Inflammatory macrophage (primary cell): ENCODE data around the gene CACNA1C.
"Not testable (repeated sequence)": the region's sequence is repeated elsewhere in the genome, so short reads cannot be mapped to it uniquely, and the experiment has no call there.

Experiments
- DNase-seq, 2 donors: peaks; one replicate each; pipeline ENCODE4 v3.0.0-alpha.2; 2020 to 2022

CACNA1C gene

DNA sequence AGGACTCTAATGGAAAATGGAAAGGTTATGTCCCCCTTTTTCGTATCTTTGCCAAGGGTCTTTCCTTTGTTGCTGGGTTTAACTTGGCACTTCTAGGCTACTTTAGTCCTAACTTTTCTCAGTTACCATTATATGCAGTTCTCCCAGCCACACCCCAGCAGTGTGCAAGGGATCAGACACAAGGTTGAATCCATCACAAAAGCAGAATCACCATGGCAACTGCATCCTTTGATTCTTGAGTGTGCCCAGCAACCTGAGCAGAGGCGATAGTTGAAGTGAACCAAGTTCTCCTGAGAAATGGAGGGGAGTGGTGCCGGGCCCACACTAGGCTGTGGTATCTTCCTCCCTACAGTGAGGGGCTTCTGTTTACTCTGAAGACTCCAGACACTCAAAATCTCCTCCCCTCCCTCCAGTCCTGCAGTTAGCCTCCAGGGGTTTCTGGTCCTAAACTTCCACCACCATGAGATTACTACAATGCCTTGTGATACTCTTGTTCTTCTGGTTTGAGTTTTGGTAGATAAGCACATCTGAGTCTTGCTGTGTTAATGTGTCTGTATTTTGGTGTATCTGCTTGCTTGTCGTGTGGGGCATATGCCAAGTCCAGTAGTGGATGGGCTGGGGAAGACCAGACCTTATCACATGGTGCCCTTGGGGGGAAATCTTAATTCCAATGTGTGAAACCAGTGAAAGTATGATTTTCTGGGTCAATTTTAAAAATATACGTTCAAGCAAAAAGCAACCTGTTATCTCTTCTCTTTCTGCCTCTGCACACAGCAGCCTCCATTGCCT lies 183.9 kb downstream of the CACNA1C start:
- no peak for DNase-seq

- DNase-seq, result no peak
Measured at GRCh38 chr12:2238111-2238510, 185.3 kb downstream of the CACNA1C start.

- no peak for DNase-seq
Measured at GRCh38 chr12:2239381-2239871, 186.6 kb downstream of the CACNA1C start.

DNA sequence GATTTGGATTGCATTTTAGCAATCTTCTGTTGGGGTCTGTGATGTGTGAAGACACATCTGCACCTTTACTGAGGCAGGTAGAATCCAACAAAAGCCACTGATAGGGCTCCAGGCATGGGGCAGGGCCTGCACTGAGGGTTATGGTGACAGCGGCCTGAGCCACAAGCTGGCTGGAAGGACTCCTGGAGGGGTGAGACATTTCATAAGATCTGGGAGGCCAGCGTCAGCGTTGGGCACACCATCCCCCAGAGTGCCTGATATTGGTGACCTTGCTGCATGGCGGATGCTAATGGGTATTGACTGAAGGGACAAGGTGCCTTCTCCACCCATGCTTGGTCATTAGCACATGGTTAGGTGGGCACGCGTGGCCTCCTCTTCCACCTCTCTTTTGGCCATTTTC lies 187.6 kb downstream of the CACNA1C start:
- DNase-seq, result no peak

DNA sequence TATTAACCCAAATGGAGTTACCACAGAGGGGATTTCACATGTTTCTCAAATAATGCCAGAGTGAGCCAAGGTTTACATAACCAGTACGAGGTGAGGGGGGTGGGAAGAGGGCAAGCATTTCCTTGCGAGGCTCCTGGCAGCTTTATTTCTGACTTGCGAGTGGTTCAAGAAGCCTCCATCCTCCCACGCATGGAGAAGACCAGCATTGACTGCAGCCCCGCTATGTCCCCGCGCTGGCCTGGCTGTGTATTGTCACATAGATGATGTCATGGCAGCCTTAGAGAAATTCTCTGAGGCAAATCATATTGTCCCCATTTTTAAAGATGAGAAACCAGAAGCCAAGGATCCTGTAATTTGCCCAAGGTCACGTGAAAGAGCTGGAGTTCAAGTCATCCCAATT lies 188.2 kb downstream of the CACNA1C start:
- DNase-seq, result no peak

DNA sequence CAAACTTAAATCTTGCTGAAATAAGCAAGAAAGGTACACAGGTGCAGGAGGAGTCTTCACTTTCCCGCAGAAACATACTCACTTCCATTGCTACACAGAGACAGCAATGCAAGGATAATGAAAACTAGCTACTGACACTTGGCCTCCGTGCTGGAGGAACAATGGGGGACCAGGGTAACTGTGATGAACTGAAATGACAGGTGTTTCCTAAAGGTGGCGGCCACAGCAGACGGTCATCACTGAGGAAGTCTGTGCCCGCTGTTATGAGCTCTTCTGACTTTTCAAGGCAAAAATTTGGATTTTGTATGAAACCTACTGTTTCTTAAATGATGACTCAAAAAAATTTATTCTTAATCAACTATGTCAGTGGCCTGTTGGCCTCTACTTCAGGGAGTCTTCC lies 189.4 kb downstream of the CACNA1C start:
- DNase-seq, result no peak

GRCh38 chr12:2242816-2243215 lies 190.0 kb downstream of the CACNA1C start:
- no peak for DNase-seq

DNA sequence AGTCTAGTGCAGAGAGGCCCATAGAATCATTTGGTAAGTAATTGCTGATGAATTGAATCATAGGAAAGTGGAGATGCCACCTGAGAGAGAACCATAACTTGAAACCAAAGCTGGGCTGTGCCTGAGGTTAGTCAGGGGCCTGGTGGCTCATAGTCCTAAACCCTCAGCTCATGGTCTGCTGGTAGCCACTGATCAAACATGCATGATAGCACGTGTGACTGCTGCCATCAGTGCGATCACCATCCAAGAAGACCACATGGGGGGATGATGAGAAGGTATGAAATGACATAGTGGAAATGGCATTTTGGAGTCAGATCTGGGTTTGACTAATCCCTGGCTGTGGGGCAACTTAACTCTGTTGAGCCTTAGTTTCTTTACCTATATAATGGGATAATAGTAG lies 190.5 kb downstream of the CACNA1C start:
- no peak for DNase-seq

GRCh38 chr12:2244013-2244861 lies 191.4 kb downstream of the CACNA1C start:
- DNase-seq, result no peak

- no peak for DNase-seq
Measured at GRCh38 chr12:2246358-2246757, 193.6 kb downstream of the CACNA1C start.

DNA sequence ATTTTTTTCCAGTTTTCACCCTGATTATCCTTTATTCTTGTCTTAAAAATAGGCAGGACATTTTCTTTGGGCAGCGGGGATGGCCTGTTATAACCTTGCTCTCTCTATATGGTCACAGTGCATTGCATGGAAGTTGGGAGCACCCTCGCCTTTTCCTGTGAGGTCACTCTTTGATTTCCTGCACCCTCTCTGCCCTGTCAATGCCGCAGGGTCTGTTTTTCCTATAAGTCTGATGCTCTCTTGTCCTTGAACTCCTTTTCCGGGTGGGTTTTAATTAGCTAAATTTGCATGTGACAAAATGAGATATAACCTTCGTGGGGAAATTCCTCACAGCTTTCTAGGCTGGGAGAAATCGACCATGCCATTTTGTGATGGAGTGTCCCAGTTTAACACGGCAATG lies 194.3 kb downstream of the CACNA1C start:
- no peak for DNase-seq

DNA sequence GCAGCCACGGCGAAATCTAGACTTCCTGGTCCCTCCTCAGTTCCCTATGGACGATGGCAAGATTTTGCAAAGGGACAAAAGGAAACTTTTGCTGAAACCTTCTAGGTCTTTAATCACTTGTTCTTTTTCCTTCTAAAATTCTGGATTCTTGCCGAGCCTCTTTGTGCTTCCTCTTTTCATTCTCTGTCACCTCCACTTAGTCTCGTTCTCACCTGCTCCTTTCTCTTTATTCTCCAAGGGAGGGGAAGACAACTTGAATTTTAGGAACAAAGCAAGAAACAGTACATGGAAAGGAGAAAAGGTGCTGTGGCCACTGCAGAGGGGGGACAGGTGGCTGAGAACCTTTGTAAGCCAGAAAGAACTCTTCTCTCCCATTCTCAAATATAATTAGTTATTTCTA lies 194.8 kb downstream of the CACNA1C start:
- no peak for DNase-seq

DNA sequence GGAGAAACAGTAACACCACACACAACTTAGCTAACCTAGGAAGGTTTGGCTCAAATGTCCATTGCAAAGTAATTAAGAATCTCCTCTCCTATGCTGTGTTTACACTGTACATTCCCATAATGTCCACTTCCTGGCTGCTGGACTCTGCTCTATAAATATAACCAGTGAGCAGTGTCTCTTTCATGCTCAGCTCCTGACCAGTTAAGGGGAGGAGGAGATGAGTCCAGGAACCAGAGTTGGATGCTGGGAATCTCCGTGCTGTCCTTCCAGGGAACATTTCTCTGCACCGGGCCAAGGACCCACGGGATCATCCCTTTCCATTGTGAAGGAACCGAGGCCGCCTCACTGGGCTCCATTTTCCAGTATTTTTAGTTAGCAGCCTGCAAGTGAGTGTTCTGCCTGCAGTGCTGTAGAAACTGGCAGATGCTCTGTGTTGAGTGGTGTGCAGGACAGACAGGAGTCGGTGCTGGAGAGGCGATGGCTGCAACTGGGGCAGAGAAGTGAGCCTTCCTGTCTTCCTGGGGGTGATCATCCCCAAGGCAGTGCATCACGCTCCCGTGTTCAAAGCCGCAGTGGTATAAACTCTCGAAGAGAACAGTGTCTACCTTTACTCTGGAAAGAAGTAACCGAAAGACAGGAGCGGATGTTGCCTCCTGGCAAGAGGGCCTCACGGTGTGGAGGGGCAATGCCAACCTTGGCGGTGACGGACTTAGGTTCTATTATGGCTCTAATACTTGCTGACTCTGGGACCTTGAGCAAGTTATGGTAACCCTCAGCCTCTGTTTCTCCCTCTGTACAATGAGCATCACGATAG lies 195.5 kb downstream of the CACNA1C start:
- DNase-seq, result no peak

DNA sequence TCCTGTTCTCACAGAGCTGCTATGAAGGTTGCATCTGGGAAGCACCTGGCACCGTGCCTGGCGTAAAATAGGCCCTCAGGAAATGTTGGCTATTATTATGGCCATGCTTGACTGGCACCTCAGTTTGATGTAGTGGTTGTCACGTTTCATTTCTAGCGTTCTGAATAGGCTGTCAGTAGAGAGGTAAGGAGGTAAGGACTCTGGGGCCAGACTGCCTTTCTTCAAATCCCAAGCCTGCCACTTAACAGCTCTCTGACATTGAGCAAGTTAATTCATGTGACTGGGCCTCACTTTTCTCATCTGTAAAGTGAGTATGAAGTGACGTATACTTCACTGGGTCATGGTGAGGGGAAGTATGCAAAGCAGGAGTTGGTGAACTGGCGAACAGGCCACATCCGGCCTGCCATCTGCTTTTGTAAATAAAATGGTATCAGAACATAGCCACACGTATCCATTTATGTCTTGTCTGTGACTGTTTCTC lies 196.2 kb downstream of the CACNA1C start:
- DNase-seq, result no peak

DNA sequence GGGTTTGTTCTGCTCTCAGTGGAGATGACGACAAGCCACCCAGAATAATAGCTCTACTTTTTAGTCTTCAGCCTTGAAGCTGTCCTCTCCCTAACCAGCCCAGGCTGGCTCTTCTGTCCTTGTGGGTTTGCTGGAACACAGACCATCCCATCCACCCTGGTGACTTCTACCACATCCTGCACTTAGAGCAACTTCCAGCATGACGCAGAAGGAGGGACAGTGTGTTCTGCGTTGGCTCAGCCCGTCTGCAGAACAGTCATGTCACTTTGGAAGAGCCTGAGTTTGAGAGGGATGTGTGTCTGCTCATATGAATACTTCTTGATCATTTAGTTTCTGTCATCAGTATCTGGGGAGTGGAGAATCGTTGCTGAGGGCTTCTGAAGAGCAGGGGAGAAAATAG lies 198.0 kb downstream of the CACNA1C start:
- DNase-seq, result no peak

DNA sequence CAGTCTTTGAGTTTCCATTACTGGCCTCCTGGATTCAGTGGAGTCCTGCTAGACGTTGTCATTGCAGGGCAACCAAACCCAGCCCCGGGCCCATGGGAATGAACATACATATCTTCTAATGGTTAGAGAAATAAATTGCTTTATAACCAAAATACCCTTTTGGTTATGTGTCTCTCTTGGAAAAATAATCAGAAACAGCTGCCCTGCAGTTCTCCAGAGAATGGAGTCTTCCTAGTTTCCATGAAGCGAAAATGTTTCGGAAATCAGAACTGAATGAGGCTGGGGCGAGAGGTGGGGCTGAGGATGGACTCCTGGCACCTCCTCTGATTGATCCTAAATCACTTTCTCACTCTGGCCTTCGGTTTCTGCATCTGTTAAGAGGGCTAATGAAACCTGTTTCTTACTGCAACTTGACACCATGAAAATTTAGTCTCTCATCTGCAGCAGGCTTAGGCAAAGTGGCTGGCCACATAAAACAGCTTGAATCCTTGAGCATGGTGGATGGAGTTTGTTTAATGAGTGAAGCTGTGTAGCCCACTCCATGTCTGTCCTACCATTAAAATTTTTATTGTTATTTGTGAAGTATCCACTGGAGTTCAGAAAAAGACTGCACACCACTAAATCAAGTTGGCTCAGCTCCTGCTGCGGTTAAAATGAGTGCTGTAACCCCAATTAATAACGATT lies 198.9 kb downstream of the CACNA1C start:
- no peak for DNase-seq

DNA sequence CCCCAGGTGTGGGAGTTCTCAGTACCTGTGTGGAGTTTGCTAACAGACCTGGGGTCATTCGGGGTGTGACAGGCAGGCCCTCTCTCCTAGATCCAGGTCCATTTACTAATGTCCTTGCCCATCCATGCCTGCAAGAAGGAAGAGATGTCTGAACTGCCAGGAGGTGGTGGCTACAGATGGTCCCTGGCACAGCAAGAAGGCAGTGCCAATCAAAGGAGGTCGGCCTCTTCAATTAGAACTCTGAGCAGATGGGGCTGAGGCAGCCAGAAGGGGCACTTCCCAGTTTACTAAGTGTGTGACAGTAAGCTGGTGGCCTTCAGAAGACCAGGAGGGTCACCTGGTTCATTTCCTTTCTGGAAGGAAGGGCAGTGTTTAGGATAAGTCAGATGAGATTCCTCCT lies 202.5 kb downstream of the CACNA1C start:
- no peak for DNase-seq

DNA sequence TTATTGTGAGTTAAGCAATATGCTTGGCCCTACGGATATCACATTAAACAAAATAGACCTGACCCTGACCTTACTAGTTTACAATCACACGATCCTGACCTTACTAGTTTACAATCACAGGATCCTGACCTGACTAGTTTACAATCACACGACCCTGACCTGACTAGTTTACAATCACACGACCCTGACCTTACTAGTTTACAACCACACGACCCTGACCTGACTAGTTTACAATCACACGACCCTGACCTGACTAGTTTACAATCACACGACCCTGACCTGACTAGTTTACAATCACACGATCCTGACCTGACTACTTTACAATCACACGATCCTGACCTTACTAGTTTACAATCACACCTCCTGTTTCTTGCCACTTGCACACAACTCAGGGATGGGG lies 202.9 kb downstream of the CACNA1C start:
- not testable (repeated sequence) for DNase-seq

- no peak for DNase-seq
Measured at GRCh38 chr12:2256453-2256852, 203.7 kb downstream of the CACNA1C start.

DNA sequence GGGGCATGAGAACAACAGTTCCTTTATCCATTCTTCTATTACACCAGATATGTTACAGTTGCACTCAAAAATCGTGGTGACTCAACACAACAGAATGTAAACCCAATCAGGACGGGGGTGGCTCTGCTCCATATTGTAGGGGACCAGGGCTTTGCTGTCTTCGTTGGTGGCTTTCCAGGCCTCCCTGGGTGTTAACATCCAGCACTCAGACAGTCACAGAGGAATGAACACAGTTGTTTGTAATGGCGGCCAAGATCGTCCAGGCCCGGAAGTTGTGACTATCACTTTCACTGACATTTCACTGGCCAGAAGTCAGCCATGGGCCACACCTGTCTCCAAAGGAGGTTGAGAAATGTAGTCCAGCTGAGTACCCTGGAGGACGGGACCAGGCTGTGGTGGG lies 204.1 kb downstream of the CACNA1C start:
- no peak for DNase-seq

DNA sequence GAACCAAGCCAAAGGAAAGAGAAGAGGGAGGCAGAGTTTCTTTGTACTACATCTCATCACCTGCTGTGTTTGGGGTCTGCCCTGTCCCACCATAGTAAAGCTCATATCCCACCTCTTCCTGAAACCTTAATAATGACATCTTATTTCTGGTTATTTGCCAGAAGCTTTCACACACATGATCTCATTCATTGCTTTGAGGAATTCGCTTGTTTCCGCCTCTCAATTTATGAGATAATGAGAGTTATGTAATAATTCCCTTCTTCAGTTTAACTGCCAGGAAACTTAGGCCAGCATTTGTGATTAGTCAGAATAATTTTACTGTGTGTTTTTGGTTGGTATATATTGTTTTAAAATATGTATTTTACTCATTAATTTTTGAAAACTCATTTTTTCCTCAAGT lies 205.2 kb downstream of the CACNA1C start:
- DNase-seq, result peak; percentile 53 to 77

DNA sequence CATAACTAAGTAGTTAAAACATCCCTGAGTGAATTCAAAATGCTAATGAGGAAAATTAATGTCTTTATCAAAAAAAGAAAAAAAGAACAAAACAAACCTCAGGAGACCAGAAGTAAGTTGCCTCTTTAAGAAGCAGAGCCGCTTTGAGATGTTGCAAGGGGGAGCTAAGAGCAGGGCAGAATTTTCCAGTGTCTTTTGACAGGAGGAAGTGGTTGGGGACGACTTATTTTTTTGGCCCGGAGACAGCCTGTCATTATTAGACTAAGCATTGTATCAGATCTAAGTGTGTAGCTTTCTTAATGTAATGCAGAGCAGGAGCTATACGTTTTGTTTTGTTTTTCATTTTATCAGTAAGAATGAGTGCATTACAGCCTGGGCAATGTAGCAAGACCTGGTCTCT lies 206.6 kb downstream of the CACNA1C start:
- peak; percentile 76 to 80 for DNase-seq
